Esophagus squamous epithelium (tissue), 5 donors: ENCODE data around the gene APBA2. TPM values are rescaled to one million over a fixed set of nuclear protein-coding genes. Genes with fewer than 3 reads are reported as not detected.

Experiments used
- DNase-seq: peaks from one replicate; lab custom pipeline; 2025; lab: John Stamatoyannopoulos, UW
- H3K27ac ChIP-seq, 4 donors: fragments of 200-600 bp; sonication (generic); one replicate each; pipeline ENCODE4 v1.5.1; 2016 to 2019; ENCODE audit warnings: mild to moderate bottlenecking in 1 of 4
- H3K27me3 ChIP-seq, 4 donors: fragments of 200-600 bp; sonication (generic); 1 replicate in 3 of 4; 2 replicates in 1 of 4; pipeline versions ENCODE4 v1.5.1 to v1.6.0; 2017 to 2021; ENCODE audit warnings: antibody characterized with exemption in 1 of 4
- H3K36me3 ChIP-seq, 3 donors: fragments of 200-600 bp; sonication (generic); one replicate each; pipeline ENCODE4 v1.5.1; 2016 to 2019
- H3K4me1 ChIP-seq, 3 donors: fragments of 200-600 bp; sonication (generic); one replicate each; pipeline ENCODE4 v1.5.1; 2017 to 2019
- H3K4me3 ChIP-seq, 4 donors: fragments of 200-600 bp; sonication (generic); 1 replicate in 3 of 4; 2 replicates in 1 of 4; pipeline ENCODE4 v1.5.1; 2016 to 2019; ENCODE audit warnings: mild to moderate bottlenecking in 2 of 4, moderate library complexity in 1 of 4
- H3K9me3 ChIP-seq, 3 donors: fragments of 200-600 bp; sonication (generic); one replicate each; pipeline ENCODE4 v1.5.1; 2016 to 2019
- CTCF ChIP-seq, 6 experiments: fragments of 450-650 bp in 4 of 6; fragments of 200-600 bp in 2 of 6; sonication (generic) in 2 of 6; IDR thresholded peaks; one replicate each; pipeline ENCODE4 v1.5.1; 2016 to 2019; ENCODE audit warnings: antibody characterized with exemption in 6 of 6, mild to moderate bottlenecking in 4 of 6, moderate library complexity in 4 of 6
- POLR2A ChIP-seq, 4 donors: fragments of 450-650 bp; IDR thresholded peaks; one replicate each; pipeline ENCODE4 v1.6.1; 2017; ENCODE audit warnings: antibody characterized with exemption in 4 of 4, mild to moderate bottlenecking in 4 of 4, moderate library complexity in 3 of 4
- WGBS, 2 donors: methylation state at CpG; one replicate each; pipeline ENCODE4 v1.1.5; 2018; 5-methylcytosine and 5-hydroxymethylcytosine counted together
- intact Hi-C: fragments of 100-400 bp; cut with DNase I; formaldehyde crosslinking; loops from one replicate; pipeline ENCODE4 v1.15.0; 2022
- total RNA-seq, 4 donors: library from RNA; depleted of rRNA; stranded (reverse); fragments of >200 nt; gene quantifications; one replicate each; pipeline ENCODE4 v1.1.0, GENCODE V29; 2016
- donor health status: DM: yes; HTN: yes; CAD: no.

APBA2 gene
- total RNA-seq, 4 donors from 2014 or later: 0.82 to 9.9 (median 1.6) TPM

GRCh38 chr15:28913171-28913765 lies 27.5 kb downstream of the APBA2 start:
- no peak for DNase-seq
- Histone ChIP-seq H3K4me3 (no peak overlapping the region), H3K36me3 (no peaks in the 10 kb centered on the region), H3K27me3 (no peaks in the 10 kb centered on the region), H3K9me3 (no peaks in the 10 kb centered on the region), H3K27ac (no peak overlapping the region), H3K4me1 (no peaks in the 10 kb centered on the region)
- intact Hi-C loops: no loop called here
- WGBS, 2 donors: 67 to 94% methylated on average over 4 to 5 of the region's 9 CpGs
- TF ChIP-seq CTCF (IDR thresholded peaks at IDR 0.05) (no peak), POLR2A (IDR thresholded peaks at IDR 0.05) (no peak)

- intact Hi-C loops: no loop called here
- TF ChIP-seq POLR2A (IDR thresholded peaks at IDR 0.05) (no peak), CTCF (IDR thresholded peaks at IDR 0.05) (no peak)
Measured at GRCh38 chr15:28914046-28914445, 28.3 kb downstream of the APBA2 start.

GRCh38 chr15:28914483-28915023 lies 28.8 kb downstream of the APBA2 start:
- H3K9me3 ChIP-seq: no peaks in the 10 kb centered on the region
- H3K27ac ChIP-seq: no peak overlapping the region
- no peak for DNase-seq
- no peaks in the 10 kb centered on the region for H3K36me3 ChIP-seq
- no peaks in the 10 kb centered on the region for H3K27me3 ChIP-seq
- no peaks in the 10 kb centered on the region for H3K4me1 ChIP-seq
- 66 to 77% methylated on average over 11 to 18 of the region's 18 CpGs for WGBS, 2 donors
- TF ChIP-seq POLR2A (IDR thresholded peaks at IDR 0.05) (no peak), CTCF (IDR thresholded peaks at IDR 0.05) (no peak)
- intact Hi-C loops: no loop called here
- no peak overlapping the region for H3K4me3 ChIP-seq

More at GRCh38 chr15:28914046-28914445, 28.3 kb downstream of the APBA2 start:
- 72 to 88% methylated on average over 3 of the region's 3 CpGs for WGBS, 2 donors
- Histone ChIP-seq H3K9me3 (no peaks in the 10 kb centered on the region), H3K4me3 (no peak overlapping the region), H3K36me3 (no peaks in the 10 kb centered on the region), H3K27me3 (no peaks in the 10 kb centered on the region), H3K4me1 (no peaks in the 10 kb centered on the region), H3K27ac (no peak overlapping the region)
- no peak for DNase-seq

GRCh38 chr15:28915041-28915810 lies 29.5 kb downstream of the APBA2 start:
- Histone ChIP-seq H3K27me3 (no peaks in the 10 kb centered on the region), H3K4me3 (no peak overlapping the region), H3K27ac (no peak overlapping the region), H3K9me3 (no peaks in the 10 kb centered on the region), H3K4me1 (no peaks in the 10 kb centered on the region), H3K36me3 (no peaks in the 10 kb centered on the region)
- TF ChIP-seq CTCF (IDR thresholded peaks at IDR 0.05) (no peak), POLR2A (IDR thresholded peaks at IDR 0.05) (no peak)
- no peak for DNase-seq
- 93 to 98% methylated on average over 3 of the region's 3 CpGs for WGBS, 2 donors
- intact Hi-C loops: no loop called here

GRCh38 chr15:28915935-28916334 lies 30.2 kb downstream of the APBA2 start:
- no peaks in the 10 kb centered on the region for H3K27me3 ChIP-seq
- no peak for DNase-seq
- H3K9me3 ChIP-seq: no peaks in the 10 kb centered on the region
- no peak overlapping the region for H3K4me3 ChIP-seq
- no peak overlapping the region for H3K27ac ChIP-seq
- 84 to 88% methylated on average over 15 of the region's 15 CpGs for WGBS, 2 donors
- TF ChIP-seq POLR2A (IDR thresholded peaks at IDR 0.05): no peak
- TF ChIP-seq CTCF (IDR thresholded peaks at IDR 0.05): no peak
- H3K36me3 ChIP-seq: no peaks in the 10 kb centered on the region
- intact Hi-C loops: no loop called here
- H3K4me1 ChIP-seq: no peaks in the 10 kb centered on the region
